ENCODE results near the gene LENEP.
A peak's percentile ranks its signal among the peaks of the same experiment; 100 is the strongest.

The LENEP gene

DNA sequence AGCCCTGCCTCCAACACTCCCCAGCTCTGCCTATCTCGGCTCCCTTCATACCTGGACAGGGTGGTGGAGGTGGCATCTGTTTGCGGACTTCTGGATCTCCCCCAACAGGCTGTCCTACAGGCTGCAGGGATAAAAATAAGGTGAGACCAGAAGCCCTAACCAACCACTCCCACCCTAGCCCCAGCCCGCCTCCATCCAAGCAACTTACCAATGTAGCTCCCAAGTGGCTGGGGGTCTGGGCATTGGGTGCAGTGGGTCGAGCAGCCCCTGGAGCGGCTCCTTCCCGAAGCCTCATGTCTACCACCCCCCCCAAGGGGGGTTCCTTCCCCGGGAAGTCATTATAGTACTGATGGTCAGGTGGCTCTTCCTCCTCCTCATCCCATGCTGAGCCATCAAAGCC lies 27.3 kb upstream of the LENEP start:
- in situ Hi-C loops (cut with MboI; ENCODE audit: low sequenced_read_pairs, unreplicated experiment), result no loop called here
- DNase-seq (ENCODE audit: low spot score), result no peak
- TF ChIP-seq, protein P1, sequence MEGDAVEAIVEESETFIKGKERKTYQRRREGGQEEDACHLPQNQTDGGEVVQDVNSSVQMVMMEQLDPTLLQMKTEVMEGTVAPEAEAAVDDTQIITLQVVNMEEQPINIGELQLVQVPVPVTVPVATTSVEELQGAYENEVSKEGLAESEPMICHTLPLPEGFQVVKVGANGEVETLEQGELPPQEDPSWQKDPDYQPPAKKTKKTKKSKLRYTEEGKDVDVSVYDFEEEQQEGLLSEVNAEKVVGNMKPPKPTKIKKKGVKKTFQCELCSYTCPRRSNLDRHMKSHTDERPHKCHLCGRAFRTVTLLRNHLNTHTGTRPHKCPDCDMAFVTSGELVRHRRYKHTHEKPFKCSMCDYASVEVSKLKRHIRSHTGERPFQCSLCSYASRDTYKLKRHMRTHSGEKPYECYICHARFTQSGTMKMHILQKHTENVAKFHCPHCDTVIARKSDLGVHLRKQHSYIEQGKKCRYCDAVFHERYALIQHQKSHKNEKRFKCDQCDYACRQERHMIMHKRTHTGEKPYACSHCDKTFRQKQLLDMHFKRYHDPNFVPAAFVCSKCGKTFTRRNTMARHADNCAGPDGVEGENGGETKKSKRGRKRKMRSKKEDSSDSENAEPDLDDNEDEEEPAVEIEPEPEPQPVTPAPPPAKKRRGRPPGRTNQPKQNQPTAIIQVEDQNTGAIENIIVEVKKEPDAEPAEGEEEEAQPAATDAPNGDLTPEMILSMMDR (IDR thresholded peaks at IDR 0.05; ENCODE audit: borderline replicate concordance, control extremely low read depth, extremely low read depth, insufficient read depth, missing control alignments), result no peak

DNA sequence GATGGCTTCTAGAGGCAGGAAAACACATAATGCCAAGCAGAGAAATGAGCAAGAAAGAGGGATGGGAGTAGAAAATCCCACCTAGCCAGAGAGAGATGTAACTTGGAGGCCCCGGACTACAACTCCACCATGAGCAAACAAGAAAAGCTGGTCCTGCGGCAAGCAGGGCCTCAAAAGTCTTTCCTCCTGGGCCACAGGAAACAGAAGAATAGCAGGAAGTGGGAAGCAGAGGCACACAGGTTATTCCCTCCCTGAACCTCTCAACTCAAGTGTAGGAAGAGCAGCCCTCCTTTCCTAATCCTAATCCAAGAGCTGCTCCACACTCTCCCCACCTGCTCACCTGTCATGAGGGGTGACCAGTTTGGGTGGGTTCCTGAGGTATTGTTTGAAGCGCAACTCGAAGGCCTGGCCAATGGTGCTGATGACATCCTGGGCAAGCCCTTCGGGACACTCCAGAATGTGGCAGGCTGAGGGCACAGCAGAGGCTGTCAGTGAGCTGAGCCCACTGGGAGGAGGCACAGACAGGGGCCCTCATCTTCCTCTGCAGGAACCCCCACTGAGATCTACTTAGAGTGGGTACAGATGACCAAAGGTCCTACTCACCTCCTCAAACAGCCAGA lies 25.9 kb upstream of the LENEP start:
- in situ Hi-C loops (cut with MboI; ENCODE audit: low sequenced_read_pairs, unreplicated experiment), result no loop called here
- no peak for DNase-seq (ENCODE audit: low spot score)
- TF ChIP-seq, protein P1 (IDR thresholded peaks at IDR 0.05; ENCODE audit: borderline replicate concordance, control extremely low read depth, extremely low read depth, insufficient read depth, missing control alignments), result no peak

DNA sequence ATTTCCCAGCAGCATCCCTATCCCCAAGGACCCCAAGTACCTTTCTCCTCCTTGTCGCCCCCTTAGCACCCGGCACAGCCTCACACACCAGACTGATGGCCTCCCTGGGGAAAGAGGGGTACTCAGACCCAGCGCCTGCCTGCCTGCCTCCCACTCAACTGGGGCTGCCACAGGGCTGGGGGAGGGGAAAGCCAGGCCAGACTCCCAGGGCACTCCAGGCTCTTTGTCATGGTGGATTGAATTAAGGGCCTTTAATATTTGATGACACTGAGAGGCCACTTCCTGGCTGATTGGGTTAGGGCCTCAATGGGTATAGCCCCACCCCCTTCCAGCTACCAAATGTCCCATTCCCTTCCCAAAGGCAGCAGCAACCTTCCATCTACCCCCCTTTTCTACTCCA lies 24.7 kb upstream of the LENEP start:
- in situ Hi-C loops (cut with MboI; ENCODE audit: low sequenced_read_pairs, unreplicated experiment), result no loop called here
- no peak for DNase-seq (ENCODE audit: low spot score)
- TF ChIP-seq, protein P1 (IDR thresholded peaks at IDR 0.05; ENCODE audit: borderline replicate concordance, control extremely low read depth, extremely low read depth, insufficient read depth, missing control alignments), result no peak

DNA sequence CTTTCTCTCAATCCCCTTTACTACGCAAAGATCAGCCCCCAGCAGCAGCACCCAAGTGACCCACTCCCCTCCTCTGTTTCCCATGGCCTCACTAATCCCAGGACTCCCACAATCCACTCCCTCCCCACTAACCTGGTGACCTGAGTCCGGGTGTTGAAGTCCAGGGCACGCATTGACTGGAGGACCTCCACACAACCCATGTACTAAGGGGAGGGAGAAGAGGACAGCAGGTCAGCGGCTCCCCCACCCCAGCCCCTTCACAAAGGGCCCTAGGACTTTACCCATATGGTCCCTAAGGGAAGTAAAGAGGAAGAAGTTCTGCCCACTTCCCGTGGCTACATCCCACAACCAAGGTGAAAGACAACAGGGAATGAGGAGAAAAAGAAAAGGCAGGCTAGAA lies 24.1 kb upstream of the LENEP start:
- TF ChIP-seq, protein P1 (IDR thresholded peaks at IDR 0.05; ENCODE audit: borderline replicate concordance, control extremely low read depth, extremely low read depth, insufficient read depth, missing control alignments), result no peak
- DNase-seq (ENCODE audit: low spot score), result no peak
- in situ Hi-C loops (cut with MboI; ENCODE audit: low sequenced_read_pairs, unreplicated experiment), result no loop called here

DNA sequence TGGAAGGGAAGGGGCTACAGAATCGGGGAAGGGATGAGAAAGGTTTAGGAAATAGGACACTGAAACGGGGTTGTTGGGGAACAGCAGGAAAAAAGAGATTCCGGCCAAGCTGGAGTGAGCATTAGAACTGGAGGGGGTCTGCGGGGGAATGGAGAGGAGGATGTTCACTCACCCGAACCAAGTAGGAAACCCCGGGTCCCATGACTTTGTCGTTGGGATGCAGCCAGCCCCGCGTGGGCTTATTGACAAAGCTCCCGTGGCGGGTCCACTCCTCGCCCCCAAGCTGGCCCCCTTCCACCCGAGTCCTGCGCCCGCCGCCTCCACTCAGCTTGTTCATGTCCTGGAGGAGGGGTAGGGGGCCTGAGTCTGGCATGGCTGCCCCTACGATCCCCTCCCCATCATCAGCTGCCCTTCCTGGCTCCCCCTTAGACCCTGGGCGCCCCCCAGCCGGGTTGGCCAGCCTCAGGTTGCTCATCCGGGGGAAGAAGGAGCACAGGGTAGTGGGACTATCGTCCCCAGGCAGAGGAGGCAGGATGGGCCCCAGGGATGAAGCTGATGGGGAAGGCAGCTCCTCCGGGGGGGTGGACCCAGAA lies 23.4 kb upstream of the LENEP start:
- TF ChIP-seq, protein P1 (IDR thresholded peaks at IDR 0.05; ENCODE audit: borderline replicate concordance, control extremely low read depth, extremely low read depth, insufficient read depth, missing control alignments), result no peak
- in situ Hi-C loops (cut with MboI; ENCODE audit: low sequenced_read_pairs, unreplicated experiment), result no loop called here
- DNase-seq (ENCODE audit: low spot score), result no peak

DNA sequence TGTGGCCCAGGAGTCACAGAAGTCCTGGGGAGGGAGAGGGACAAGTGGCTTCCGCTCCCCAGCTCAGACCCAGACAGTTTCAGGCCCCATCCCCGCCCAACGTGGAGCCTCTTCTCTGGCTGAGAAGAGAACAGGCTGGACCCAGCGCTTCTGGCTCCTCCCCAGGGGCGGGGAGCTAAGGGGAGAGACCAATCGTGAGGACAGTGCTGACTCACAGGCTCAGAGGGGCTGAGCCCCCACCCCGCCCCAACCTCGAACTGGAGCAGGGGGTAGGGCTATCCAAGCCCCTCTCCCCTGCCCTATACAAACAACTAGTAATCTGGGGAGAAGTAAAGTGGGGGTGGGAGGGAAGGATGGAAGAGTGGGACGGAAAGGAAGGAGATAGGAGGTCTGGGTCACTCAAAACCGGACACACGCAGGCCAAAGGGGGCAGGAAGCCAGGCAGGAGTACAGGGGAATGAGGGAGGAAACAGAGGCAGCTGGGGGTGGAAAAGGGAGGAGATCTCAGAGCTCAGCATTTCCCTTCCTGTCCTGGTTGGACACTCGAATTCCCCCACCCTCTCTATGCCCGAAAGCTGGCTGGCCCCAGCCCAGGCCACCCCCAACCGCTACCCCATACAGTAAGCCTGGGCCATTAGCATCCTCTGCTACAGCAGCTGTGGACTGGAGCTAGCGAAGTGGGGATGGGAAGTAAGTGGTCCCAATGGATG lies 22.6 kb upstream of the LENEP start, which contains the start of gene SHC1:
Gene SHC1 (minus strand): TSS at position 117 of the 710 bp plus-strand sequence. CDS start 221 bp downstream, outside the sequence.
- TF ChIP-seq, protein P1 (IDR thresholded peaks at IDR 0.05; ENCODE audit: borderline replicate concordance, control extremely low read depth, extremely low read depth, insufficient read depth, missing control alignments), result no peak
- in situ Hi-C loops (cut with MboI; ENCODE audit: low sequenced_read_pairs, unreplicated experiment), result no loop called here
- peak; percentile 85 for DNase-seq (ENCODE audit: low spot score)

Data from GM13976 (cell line).